HG02759 (cell line): Measurements from ENCODE around the gene KDM4B.

Experiments
- ATAC-seq: cut with Tn5 transposase; IDR thresholded peaks from one replicate; pipeline ENCODE4 v1.9.1; 2021; ENCODE audit warnings: mild to moderate bottlenecking, moderate library complexity; ENCODE audit not compliant: unreplicated experiment

Gene KDM4B

DNA sequence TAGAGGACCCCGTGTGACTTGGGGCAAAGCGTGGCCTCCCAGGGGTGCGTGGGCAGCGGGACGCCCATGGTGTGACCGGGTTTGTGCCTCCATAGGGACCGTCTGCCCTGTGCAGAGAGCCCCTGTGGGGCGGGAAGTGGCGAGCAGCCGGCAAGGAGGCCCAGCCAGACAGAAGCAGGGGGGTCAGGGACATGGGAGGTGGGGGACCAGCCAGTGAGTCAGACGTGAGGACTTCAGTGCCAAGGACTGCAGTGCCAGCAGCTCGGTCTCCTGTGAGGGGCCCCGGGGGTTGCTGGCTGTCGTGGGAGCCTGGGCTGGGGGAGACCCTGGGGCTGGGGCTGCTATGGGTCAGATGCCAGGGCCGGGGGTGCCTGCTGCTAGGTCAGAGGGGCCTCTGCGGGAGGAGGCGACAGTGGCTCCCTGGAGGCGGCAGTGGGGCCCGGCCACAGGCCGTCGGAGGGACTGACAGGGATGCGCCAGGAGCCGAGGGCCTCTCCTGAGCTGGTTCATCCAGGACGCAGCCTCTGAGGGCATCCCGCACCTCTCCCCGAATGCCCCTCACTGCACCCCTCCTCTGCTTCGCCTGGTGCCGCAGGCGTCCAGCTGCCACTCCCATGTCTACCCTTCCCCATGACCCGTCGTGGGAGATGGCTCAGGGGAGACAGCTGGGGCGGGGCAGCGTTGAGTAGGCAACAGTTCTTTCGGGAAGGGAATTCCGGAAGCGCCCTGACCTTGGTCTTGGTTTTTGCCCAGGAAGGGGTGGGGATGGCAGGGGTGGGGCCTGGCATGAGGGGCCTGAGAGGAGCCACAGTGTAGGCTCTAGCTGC is 80.0 kb downstream of the KDM4B start:
- ATAC-seq = no peak

DNA sequence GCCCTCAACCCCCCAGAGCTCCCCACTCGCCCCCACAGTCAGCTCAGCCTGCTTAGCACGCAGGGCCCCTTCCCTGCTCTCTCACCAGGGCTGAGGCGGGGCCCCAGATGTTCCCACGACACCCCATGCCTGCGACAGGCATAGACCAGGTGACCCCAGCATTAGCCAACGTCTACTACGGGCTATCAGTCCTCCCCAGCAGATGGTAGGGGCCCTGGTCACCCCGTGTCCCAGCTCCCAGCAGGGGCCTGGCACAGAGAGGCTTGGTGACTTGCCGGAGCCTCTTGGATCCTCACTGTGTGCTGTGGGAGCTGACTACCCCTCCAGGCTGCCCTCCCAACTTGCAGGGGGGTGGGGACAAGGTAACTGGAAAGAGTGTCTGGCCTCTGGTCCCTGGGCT is 80.6 kb downstream of the KDM4B start:
- no peak for ATAC-seq

DNA sequence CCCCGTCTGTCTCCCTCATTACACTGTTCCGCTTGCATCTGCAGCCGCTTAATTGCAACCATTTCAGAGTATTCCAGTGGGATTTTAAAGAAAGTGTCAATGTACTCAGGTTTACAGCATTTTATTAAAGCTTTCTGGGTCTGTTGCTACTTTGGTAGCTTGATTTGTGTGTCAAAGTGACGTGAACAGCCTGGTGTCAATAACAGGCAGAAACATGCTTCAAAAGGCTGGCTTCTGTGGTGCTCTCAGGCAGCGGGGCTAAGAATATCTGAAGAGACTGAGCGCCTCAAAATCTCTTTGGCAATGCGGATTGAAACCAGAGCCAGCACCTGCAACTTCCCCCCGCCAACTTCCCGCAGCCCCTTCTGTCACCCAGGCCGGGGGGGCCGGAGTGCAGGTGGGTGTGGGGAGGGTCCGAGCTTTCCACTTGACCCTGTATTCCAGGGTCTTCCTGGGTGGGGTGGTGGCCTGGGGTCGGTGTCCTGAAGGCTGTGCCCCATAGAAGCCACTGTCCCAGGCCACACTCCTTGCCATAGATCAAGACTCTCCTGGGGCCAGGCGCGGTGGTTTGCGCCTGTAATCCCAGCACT is 81.2 kb downstream of the KDM4B start:
- ATAC-seq = no peak

DNA sequence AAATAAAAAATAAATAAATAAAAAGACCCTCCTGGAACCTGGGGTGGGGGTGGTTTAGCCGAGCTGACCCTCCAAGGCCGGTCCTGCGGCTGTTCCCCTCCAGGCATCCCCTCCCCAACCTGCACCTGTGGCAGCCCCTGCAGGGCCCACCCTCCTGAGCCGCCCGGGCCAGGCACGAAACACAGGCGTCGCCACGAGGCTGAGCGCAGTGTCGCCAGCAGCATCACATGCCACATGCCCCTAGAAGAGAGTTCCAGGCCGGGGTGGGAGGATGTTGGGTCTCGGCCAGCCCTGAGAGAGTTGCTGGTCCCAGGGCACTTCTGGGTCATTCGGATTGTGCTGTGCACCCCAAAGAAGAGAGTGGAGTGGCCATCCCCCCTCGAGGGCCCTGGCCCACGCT is 82.0 kb downstream of the KDM4B start:
- ATAC-seq = no peak

DNA sequence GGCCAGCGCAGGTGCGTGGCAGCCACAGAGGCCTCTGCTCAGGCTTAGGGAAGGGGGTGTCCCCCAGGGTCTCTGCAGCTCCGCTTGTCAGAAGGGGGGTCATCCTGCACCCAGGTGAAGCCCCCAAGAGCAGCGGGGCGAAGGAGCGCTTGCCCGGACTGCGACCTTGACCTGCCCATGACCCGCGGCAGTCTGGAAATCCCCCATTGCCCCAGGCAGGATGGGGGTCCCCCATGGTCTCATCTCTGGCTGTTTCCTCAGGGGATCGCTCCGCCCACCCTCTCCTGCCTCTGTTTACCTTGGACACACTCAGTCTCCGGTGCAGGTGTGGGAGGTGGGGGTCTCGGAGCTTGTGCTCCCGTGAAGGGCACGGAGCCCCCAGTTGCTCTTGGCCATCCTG is 82.7 kb downstream of the KDM4B start:
- ATAC-seq = no peak

DNA sequence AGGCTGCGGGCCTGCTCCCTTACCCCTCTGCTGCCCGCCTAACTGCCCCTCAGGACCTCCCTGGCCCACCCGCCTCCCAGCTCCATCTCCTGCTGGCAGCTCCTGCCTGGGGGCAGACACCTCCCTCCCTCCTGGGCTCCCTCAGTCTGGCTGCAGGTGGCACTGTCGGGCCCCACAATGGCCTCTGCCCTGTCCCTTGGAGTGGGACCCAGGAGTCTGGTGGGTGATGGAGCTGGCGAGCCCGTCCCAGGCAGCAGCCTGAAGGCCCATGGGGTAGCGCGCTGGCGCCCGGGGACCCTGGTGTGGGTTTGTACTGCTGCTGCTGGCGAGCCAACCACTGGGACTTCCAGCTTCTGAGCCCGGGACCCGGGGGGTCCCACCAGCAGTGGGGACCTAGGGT is 83.6 kb downstream of the KDM4B start:
- no peak for ATAC-seq

DNA sequence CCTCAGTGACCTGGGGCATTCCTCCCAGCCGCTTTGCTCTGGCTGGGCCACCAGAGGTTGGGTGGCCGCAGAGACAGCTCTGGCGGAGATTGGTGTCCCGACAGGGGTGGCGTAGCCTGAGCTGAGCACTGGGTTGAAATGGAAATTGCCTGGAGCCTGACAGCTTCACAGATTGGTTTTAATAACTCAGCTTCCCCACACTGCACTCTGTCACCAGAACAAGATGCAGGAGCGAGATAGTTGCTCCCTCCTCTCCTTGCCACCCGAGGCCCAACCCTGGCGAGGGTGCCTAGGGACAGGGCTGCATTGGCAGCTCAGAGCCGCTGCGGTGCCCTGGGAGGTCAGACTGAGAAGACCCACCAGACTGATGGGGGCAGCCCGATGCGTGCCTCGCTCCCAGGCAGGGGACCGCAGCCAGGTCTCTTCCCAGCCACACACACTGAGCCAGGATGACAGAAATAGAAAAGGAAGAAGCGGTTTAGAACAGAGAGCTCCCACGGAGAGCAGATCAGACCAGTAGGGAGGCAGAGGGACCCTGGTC is 84.1 kb downstream of the KDM4B start:
- ATAC-seq = no peak

DNA sequence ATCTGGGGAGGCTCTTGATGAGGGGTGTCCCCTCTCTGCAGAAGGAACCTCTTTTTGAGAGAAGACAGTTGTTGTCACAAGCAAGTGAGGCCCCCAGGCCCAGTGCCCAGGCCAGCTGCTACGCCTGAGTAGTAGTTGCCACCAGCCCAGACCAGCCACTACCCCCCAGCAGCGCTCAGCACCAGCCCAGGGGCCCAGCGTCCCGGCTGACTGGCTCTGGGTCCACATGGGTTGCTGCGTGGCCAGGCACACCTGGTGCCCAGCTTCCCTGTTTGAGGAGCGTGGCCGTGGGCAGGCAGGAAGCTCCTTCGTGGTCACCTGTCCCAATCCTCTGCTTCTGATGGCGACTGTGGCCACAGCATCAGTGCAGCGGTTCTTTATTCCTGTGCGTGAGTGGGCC is 84.7 kb downstream of the KDM4B start:
- no peak for ATAC-seq

DNA sequence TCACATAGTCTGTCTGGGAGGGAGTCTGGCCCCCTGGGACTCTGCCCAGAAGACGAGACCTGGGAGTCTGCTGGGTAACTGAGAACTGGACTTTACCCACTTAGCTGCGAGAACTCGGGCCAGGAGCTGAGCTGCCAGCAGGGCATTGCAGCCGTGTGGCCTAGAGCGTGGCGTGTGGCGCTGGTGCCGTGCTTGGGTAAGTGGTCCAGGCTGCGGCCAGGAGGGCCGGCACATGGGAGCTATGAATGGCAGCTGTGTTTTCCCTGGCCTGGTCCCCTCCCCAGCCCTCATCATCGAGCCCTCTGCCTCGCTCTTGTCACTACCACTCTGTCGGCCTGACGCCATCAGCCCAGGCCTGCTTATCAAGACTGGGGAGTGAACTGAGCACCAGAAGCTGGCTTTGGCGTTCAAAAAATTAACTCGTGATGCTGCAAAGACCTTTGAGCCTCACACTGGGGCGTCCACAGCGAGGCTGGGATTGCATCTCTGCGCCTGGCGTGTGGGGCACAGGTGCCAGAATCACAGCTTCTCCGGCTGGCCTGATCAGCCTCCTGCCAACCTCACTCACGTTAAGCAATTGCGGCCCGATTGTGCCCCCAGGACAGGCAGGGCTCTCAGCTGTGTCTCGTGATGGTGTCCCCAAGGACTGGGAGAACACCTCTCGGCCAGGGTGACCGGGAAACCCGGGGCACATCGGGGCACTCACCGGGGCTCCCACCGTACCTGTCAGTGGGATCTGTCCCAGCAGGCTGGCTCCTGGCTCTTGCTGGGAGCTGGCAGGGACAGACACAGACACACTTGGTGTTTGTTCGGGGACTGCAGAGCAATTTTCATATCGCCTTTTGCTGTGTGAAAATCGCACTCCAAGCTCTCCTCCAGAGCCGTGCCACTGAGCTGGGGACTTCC is 85.9 kb downstream of the KDM4B start:
- no peak for ATAC-seq

DNA sequence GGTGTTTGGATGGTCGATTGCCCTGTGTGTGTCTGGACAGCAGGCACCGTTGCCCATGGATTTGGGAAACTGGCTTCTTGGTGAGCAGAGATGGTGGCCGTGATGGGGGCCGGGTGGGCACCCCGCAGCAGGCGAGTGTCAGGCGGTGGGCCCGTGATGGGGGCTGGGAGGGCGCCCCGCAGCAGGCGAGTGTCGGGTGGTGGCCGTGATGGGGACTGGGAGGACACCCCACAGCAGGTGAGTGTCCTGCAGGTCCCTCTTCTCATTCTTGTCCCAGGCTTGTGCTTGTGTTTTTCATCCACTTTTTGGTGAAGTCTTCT is 86.5 kb downstream of the KDM4B start:
- no peak for ATAC-seq

DNA sequence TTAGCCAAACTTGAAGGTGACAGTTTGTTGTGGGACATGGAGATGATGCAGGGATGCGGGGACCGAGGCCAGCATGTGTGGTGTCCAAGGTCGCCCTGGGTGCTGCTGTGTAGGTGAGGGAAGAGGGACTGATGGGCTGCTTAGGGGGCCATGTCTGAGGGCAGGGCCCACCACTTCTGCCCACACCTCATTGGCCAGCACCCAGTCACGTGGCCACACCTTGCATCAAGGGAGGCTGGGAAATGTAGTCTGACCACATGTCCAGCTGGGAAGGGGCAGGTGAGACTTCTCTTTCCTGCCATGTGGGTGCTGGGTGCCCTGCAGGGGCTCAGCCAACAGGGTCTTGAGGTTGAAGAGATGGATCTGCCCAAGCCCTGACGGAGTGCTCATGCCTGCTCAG is 88.9 kb downstream of the KDM4B start:
- ATAC-seq = no peak

DNA sequence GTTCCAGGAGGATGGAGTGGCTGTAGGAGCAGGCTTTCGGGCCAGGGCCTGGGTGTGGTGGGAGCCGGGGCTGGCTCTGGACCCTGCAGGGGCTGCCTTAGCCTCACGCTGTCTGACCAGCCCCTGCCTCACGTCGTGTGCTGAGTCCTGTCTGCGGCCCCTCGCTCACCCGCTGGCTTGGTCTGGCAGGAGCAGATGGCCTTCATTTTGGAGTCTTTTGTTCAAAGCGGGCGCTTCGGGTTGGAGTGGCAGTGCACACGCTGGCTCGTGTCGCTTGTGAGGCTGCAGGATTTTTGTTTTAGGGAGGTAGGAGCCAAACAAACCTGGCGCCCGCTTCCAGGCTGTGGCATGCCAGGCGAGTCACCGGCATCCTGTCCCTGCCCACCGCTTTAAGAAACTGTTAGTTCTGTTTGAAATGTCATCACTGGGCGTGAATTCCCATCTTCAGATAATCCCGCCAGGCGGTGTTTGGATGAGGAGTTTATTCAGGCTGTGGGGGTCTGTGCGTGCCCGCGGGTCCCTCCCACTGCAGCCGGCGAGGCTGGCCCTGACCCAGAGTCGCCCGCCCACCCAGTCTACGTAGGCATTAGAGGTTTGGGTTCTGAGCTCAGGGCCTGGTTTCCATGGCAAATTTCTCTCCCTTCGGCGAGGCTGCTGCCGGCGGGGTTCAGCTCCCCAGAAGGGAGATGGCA is 89.8 kb downstream of the KDM4B start:
- ATAC-seq = no peak

DNA sequence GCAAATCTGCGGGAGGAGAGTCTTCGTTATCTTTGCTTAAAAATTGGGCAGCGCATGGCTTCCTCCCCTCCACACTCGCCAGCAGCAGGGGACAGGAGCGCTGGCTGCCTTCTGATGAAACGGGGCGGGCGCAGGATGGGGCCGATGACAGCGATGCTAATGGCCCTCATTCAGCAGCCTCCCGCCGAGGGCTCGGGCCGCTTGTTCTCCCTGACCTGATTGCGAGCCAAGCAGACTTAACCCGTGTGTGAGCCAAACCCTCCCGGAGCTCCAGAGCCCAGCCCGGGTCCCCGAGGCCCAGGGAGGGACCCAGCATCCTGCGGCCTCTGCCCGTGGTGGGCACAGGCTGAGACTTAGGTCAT is 90.3 kb downstream of the KDM4B start:
- no peak for ATAC-seq

DNA sequence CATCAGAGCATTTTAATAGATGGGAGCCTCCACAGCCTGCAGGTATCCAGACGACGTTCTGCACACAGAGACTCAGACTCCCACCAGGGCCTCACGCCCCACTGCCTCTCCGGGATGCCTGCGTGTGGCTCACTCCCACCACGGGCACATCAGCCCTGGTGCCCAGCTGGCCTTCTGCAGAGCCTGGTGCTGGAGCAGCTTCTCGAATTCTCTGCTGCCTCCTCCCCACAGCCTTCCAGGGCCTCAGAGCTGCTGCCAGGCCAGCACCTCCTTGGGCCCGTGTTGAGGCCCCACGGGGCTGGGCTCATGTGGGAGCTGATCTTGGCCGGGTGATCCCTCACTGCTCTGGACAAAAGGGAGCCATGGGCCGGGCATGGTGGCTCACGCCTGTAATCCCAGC is 90.9 kb downstream of the KDM4B start:
- ATAC-seq = no peak

DNA sequence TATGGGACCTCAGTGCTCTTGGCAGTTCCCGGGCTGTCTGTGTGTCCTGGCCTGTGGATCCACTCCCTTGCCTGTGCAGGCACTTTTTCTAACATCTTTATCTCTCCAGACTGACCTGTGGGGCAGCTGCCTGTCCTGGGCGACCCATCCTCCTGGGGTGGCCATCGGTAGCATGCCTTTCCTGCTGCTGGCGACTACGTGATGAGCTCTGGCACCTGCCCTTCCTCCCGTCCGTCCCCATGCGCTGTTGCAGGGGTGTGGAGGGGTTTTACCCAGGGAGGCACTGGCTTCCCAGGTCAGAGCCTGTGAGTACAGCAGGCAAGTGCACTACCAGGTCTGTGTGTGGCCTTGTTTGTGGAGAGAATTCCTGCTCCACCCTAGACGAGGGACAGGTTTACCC is 93.3 kb downstream of the KDM4B start:
- no peak for ATAC-seq

DNA sequence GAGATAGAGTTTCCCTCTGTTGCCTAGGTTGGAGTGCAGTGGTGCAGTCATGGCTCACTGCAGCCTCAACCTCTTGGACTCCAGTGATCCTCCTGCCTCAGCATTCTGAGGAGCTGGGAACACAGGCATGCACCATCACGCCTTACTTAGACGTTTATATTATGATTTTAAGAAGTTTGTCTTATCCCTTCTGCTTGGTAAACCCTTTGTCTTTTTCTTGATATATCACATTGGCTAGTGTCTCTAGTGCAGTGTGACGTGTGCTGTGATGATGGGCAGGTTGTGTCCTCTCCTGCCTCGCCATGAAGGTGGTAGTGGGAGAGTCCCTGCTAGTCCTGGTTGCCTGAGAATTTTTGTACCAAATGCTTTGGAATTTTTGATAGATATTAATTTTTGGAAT is 93.9 kb downstream of the KDM4B start:
- ATAC-seq = no peak

DNA sequence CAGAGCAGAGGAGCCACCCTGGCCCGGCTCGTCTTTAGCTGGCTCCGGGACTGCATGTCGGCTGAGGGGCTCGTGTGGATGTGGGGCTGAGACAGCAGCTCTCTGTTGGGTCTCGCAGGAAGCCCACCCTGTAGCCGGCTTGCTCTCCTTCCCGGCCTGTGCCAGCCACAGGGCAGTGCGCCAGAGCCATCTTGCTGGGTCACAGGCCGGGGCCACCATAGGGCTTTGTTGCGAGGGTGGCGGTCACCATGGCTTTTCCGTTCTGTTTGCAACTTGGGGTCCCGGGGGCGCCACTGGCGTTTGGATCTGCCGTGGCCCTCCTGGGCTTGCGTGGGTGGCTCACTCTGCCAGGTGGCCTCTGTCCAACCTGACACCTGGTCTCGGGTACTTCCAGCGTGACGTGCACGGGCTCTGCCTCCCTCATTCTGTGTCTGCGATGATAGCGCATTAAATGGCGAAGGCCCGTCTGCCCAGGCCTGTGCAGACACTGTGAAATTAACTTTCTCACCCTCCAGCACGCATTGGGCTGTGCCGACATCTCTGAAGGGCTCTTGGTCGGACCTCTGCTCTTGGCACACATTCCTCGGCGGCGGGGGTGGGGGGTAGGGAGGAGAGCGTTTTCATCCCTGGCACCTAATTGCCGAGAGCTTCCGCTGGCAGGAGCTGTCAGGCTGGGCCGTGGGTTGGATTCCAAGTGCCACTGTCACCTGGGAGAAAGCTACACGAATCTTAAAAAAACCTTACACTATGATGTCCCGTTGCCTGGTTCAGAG is 95.1 kb downstream of the KDM4B start:
- no peak for ATAC-seq

DNA sequence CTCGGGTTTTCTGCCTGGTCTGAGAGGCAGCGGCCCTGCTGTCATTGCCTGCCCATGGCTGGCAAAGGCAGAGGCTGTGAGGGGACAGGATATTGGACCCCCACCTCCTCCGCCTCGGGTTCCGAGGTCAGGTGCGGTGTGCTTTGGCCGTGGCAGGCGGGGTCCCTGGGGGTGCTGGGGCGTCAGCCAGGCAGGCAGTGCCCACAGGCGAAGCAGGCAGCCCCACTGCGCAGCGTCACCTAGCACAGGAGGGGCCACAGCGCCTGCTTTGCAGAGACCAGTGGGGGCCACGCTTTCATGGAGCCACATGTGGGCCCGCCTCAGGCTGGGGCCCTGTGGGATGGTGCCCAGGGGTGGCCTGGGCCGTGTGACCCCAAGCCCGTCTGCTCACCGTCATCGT is 96.0 kb downstream of the KDM4B start:
- ATAC-seq = no peak

DNA sequence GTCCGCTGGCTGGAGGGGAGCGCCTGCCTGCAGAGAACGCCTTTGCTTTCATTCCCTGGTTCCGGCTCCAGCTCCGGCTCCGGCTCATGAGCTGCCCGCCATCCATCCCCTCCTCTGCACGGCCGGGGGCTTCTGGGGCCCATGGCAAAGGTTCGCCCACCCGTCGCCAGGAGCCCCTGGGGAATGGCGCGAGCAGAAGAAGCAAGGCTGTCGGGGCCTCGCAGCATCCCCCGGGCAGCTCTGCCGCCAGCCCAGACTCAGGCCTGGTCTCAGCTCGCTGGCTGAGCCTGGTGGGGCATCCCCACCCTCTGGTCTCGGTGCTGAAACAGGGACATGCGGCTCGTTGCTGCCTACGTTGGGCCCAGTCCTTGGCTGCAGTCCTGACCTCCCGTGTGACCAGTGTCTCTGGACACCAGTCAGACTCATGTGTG is 96.8 kb downstream of the KDM4B start:
- ATAC-seq = no peak

DNA sequence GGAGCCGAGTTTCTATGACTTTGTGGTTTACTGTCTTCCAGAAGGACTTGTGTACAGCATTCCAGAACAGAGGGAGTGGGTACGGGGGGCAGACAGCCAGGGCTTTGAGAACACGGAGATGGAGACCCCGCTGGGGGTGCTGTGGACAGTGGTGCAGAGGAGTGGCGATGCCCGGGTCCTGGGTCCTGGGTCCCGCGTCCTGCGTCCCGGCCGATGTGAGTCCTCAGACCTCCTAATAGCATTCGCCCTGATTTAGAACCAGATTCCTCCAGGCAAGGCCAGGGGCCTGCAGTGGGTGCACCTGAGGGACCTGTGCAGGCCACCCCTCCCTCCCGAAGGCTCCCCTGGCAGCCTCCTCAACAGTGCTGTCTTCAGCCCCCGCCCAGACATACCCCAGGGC is 97.9 kb downstream of the KDM4B start:
- ATAC-seq = no peak
